Measurements from ENCODE around the gene ZXDA.

DNA sequence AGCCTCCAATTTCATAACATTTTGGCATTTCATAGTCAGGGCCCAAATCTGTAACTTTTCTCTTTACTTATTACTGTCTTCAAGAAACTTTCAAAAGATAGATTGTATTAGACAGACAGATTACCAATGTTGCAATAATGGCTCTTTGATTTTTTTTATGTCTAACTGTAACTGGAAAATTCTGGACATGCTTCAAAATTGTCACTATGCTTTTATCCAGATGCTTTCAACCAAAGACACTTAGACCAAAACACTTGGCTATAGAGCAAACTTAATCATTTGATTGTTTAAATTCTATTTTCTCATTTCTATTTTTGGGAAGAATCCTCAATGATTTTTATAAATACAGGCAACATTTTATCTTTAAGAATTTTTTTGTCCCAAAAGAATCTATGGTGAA, 10.4 kb downstream of the ZXDA start:
- TF ChIP-seq, protein P1, sequence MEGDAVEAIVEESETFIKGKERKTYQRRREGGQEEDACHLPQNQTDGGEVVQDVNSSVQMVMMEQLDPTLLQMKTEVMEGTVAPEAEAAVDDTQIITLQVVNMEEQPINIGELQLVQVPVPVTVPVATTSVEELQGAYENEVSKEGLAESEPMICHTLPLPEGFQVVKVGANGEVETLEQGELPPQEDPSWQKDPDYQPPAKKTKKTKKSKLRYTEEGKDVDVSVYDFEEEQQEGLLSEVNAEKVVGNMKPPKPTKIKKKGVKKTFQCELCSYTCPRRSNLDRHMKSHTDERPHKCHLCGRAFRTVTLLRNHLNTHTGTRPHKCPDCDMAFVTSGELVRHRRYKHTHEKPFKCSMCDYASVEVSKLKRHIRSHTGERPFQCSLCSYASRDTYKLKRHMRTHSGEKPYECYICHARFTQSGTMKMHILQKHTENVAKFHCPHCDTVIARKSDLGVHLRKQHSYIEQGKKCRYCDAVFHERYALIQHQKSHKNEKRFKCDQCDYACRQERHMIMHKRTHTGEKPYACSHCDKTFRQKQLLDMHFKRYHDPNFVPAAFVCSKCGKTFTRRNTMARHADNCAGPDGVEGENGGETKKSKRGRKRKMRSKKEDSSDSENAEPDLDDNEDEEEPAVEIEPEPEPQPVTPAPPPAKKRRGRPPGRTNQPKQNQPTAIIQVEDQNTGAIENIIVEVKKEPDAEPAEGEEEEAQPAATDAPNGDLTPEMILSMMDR (conservative IDR thresholded peaks at IDR 0.05) = no peak
- no peak for TF ChIP-seq EZH2 (IDR thresholded peaks at IDR 0.05; ENCODE audit: low read depth)

Data from PC-9 (cell line).